Astrocyte (in vitro differentiated cells and primary cell): ENCODE results near the gene ZFYVE26. TPM values are rescaled to one million over a fixed set of nuclear protein-coding genes. Genes with fewer than 3 reads are reported as not detected.

Source experiments
- DNase-seq: peaks from one replicate; pipeline ENCODE4 v3.0.0-alpha.2; 2010; ENCODE audit warnings: low read depth
- FAIRE-seq: peaks from 2 replicates; lab custom pipeline; 2011; peaks lifted over from hg19 to GRCh38; lab: Jason Lieb, UNC
- H2AFZ ChIP-seq: 2 replicates; pipeline ENCODE4 v1.6.0; 2012; ENCODE audit warnings: low read depth, low read length, inconsistent platforms
- H3K27ac ChIP-seq: 2 replicates; pipeline ENCODE4 v1.5.1; 2011; ENCODE audit warnings: low read depth, low read length, inconsistent platforms
- H3K27me3 ChIP-seq: 2 replicates; pipeline ENCODE4 v1.6.0; 2011; ENCODE audit warnings: low read length, inconsistent platforms; ENCODE audit not compliant: insufficient read depth
- H3K36me3 ChIP-seq: 2 replicates; pipeline ENCODE4 v1.5.1; 2011; ENCODE audit warnings: low read length, inconsistent platforms; ENCODE audit not compliant: insufficient read depth
- H3K4me1 ChIP-seq: 2 replicates; pipeline ENCODE4 v1.5.1; 2011; ENCODE audit warnings: low read length, inconsistent platforms; ENCODE audit not compliant: insufficient read depth
- H3K4me2 ChIP-seq: 2 replicates; pipeline ENCODE4 v1.6.0; 2012; ENCODE audit warnings: low read length, inconsistent platforms
- H3K4me3 ChIP-seq: 2 replicates; pipeline ENCODE4 v1.5.1; 2011; ENCODE audit warnings: low read depth, mild to moderate bottlenecking, low read length, inconsistent platforms; ENCODE audit not compliant: insufficient read depth
- H3K79me2 ChIP-seq: 2 replicates; pipeline ENCODE4 v1.6.0; 2012; ENCODE audit warnings: mild to moderate bottlenecking, low read length, inconsistent platforms; ENCODE audit not compliant: insufficient read depth
- H3K9ac ChIP-seq: 2 replicates; pipeline ENCODE4 v1.6.0; 2012; ENCODE audit warnings: mild to moderate bottlenecking, low read length, inconsistent platforms
- H3K9me3 ChIP-seq: 2 replicates; pipeline ENCODE4 v1.5.1; 2012; ENCODE audit warnings: low read depth, mild to moderate bottlenecking, low read length, inconsistent platforms; ENCODE audit not compliant: insufficient read depth
- H4K20me1 ChIP-seq: 2 replicates; pipeline ENCODE4 v1.6.0; 2012; ENCODE audit warnings: low read length, inconsistent platforms; ENCODE audit not compliant: insufficient read depth
- H3K27ac Mint-ChIP-seq: one replicate; pipeline ENCODE4 v1.8.0; 2021; ENCODE audit warnings: mild to moderate bottlenecking, mixed read lengths; ENCODE audit not compliant: unreplicated experiment
- H3K27me3 Mint-ChIP-seq: one replicate; pipeline ENCODE4 v1.8.0; 2021; ENCODE audit warnings: low read depth, mixed read lengths; ENCODE audit not compliant: unreplicated experiment
- H3K36me3 Mint-ChIP-seq: one replicate; pipeline ENCODE4 v1.8.0; 2021; ENCODE audit warnings: low read depth, mixed read lengths; ENCODE audit not compliant: unreplicated experiment
- H3K4me1 Mint-ChIP-seq: one replicate; pipeline ENCODE4 v1.8.0; 2021; ENCODE audit warnings: low read depth, mixed read lengths; ENCODE audit not compliant: unreplicated experiment
- H3K4me3 Mint-ChIP-seq: one replicate; pipeline ENCODE4 v1.8.0; 2021; ENCODE audit warnings: mild to moderate bottlenecking, moderate library complexity, mixed read lengths; ENCODE audit not compliant: unreplicated experiment
- H3K9me3 Mint-ChIP-seq: one replicate; pipeline ENCODE4 v1.8.0; 2021; ENCODE audit warnings: mild to moderate bottlenecking, mixed read lengths; ENCODE audit not compliant: unreplicated experiment
- CTCF ChIP-seq: IDR thresholded peaks from 2 replicates; pipeline ENCODE4 v1.5.1; 2011; ENCODE audit warnings: low read depth, mild to moderate bottlenecking, inconsistent platforms, low read length, moderate library complexity; ENCODE audit not compliant: insufficient read depth
- EZH2 ChIP-seq: IDR thresholded peaks from 2 replicates; pipeline ENCODE4 v1.6.1; 2012; ENCODE audit warnings: mild to moderate bottlenecking, low read length, inconsistent platforms; ENCODE audit not compliant: insufficient read depth
- total RNA-seq: library from RNA; stranded (reverse); gene quantifications from 2 replicates; pipeline ENCODE4 v1.2.1, GENCODE V29; 2021

The ZFYVE26 gene
- total RNA-seq, 1 donor from 2014 or later = 27.4 TPM

GRCh38 chr14:67735336-67736147, 80.8 kb downstream of the ZFYVE26 start:
- H3K27me3 Mint-ChIP-seq = no peaks in the 10 kb centered on the region
- no peak overlapping the region for H2AFZ ChIP-seq
- TF ChIP-seq CTCF (no peak), EZH2 (no peak)
- H3K4me3 ChIP-seq = no peak overlapping the region
- H3K27ac Mint-ChIP-seq = no peak overlapping the region
- H3K9me3 Mint-ChIP-seq = peaks cover 2% of the 10 kb centered on the region
- H3K27ac ChIP-seq = no peak overlapping the region
- H3K27me3 ChIP-seq = no peaks in the 10 kb centered on the region
- no peaks in the 10 kb centered on the region for H3K79me2 ChIP-seq
- no peaks in the 10 kb centered on the region for H4K20me1 ChIP-seq
- no peak overlapping the region for H3K4me2 ChIP-seq
- H3K4me1 Mint-ChIP-seq = peaks cover 12% of the 10 kb centered on the region
- no peak overlapping the region for H3K9ac ChIP-seq
- no peaks in the 10 kb centered on the region for H3K4me1 ChIP-seq
- peaks cover 4% of the 10 kb centered on the region for H3K36me3 Mint-ChIP-seq
- no peaks in the 10 kb centered on the region for H3K9me3 ChIP-seq
- no peak overlapping the region for H3K4me3 Mint-ChIP-seq
- H3K36me3 ChIP-seq = no peaks in the 10 kb centered on the region
- DNase-seq (no peak), FAIRE-seq (no peak)

GRCh38 chr14:67734675-67735074, 81.7 kb downstream of the ZFYVE26 start:
- H2AFZ ChIP-seq = no peak overlapping the region
- no peak overlapping the region for H3K4me3 Mint-ChIP-seq
- peaks cover 4% of the 10 kb centered on the region for H3K36me3 Mint-ChIP-seq
- H4K20me1 ChIP-seq = no peaks in the 10 kb centered on the region
- no peaks in the 10 kb centered on the region for H3K9me3 ChIP-seq
- H3K27ac ChIP-seq = no peak overlapping the region
- peaks cover 2% of the 10 kb centered on the region for H3K9me3 Mint-ChIP-seq
- no peaks in the 10 kb centered on the region for H3K4me1 ChIP-seq
- H3K36me3 ChIP-seq = no peaks in the 10 kb centered on the region
- FAIRE-seq (no peak), DNase-seq (no peak)
- no peak overlapping the region for H3K27ac Mint-ChIP-seq
- no peaks in the 10 kb centered on the region for H3K79me2 ChIP-seq
- H3K27me3 ChIP-seq = peaks cover 5% of the 10 kb centered on the region
- no peak overlapping the region for H3K4me3 ChIP-seq
- H3K9ac ChIP-seq = no peak overlapping the region
- TF ChIP-seq EZH2 (no peak), CTCF (no peak)
- H3K4me2 ChIP-seq = no peak overlapping the region
- H3K27me3 Mint-ChIP-seq = peaks cover 2% of the 10 kb centered on the region
- peaks cover 12% of the 10 kb centered on the region for H3K4me1 Mint-ChIP-seq

GRCh38 chr14:67733616-67734015, 82.8 kb downstream of the ZFYVE26 start:
- H3K27me3 ChIP-seq = peaks cover 16% of the 10 kb centered on the region
- H3K79me2 ChIP-seq = no peaks in the 10 kb centered on the region
- peaks cover 7% of the 10 kb centered on the region for H3K4me1 Mint-ChIP-seq
- DNase-seq (no peak), FAIRE-seq (no peak)
- H3K4me2 ChIP-seq = no peak overlapping the region
- H3K27ac ChIP-seq = no peak overlapping the region
- H3K4me3 ChIP-seq = no peak overlapping the region
- H3K9ac ChIP-seq = no peak overlapping the region
- no peak overlapping the region for H2AFZ ChIP-seq
- no peaks in the 10 kb centered on the region for H3K9me3 Mint-ChIP-seq
- H3K27ac Mint-ChIP-seq = no peak overlapping the region
- no peak overlapping the region for H3K4me3 Mint-ChIP-seq
- TF ChIP-seq CTCF (no peak), EZH2 (no peak)
- no peaks in the 10 kb centered on the region for H3K4me1 ChIP-seq
- peaks cover 10% of the 10 kb centered on the region for H3K27me3 Mint-ChIP-seq
- H3K9me3 ChIP-seq = no peaks in the 10 kb centered on the region
- H3K36me3 Mint-ChIP-seq = peaks cover 4% of the 10 kb centered on the region
- no peaks in the 10 kb centered on the region for H4K20me1 ChIP-seq
- H3K36me3 ChIP-seq = no peaks in the 10 kb centered on the region
